ENCODE results near the gene RUNX3. TPM values are rescaled to one million over a fixed set of nuclear protein-coding genes. Genes with fewer than 3 reads are reported as not detected.
A peak's percentile ranks its signal among the peaks of the same experiment; 100 is the strongest.

Gene RUNX3
- total RNA-seq, 2 donors from 2014 or later, result 0.24 to 0.31 TPM

DNA sequence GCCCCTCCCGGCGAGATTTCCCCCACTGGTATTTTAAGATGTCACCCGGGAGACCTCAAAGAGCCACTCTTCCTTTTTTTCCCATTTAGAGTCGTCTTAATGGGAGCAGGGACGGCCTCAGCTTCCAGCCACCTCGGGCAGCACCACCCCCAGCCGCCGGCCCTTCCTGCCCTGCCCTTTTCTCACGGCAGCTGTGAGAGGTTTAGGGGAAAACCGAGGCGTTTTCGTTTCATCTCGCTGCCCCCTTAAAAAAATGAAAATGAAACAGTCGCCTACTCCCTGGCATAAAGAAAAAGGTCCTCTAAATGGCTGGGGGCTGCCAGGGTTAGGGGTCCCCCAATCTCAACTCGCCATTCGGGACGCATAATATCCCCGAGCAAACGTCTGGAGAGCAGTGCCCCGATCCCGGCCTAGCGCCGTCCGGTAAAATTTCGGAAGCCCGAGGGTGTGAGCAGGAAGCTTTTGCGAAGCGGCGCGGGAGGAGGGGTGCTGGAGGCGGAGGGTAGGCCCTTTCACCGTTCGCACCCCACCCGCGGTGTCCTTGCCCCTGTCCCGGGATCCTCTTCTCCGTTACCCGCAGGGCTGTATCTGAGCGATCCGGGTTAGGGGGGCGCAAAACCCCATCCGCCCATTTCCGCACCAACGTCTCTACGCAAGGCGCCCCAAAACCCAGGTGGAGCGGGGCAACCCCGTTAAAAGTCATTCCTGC, 1.2 kb downstream of the RUNX3 start:
- Histone ChIP-seq H3K4me3 (ENCODE audit: low read length) (peak overlapping the region; percentile 41), H3K36me3 (ENCODE audit: control insufficient read depth, insufficient read depth, low read length) (no peaks in the 10 kb centered on the region), H3K9ac (ENCODE audit: extremely low read depth, low read length, poor library complexity, severe bottlenecking) (no peak overlapping the region), H3K27me3 (ENCODE audit: control insufficient read depth, insufficient read depth, low read length, poor library complexity, severe bottlenecking) (peaks cover 87% of the 10 kb centered on the region), H3K27ac (ENCODE audit: low read depth, low read length) (no peak overlapping the region), H3K9me3 (ENCODE audit: control insufficient read depth, low read length) (no peaks in the 10 kb centered on the region), H3K4me1 (ENCODE audit: control insufficient read depth, insufficient read depth, low read length) (peaks cover 4% of the 10 kb centered on the region)
- peak; percentile 79 for DNase-seq
- TF ChIP-seq CTCF (conservative IDR thresholded peaks at IDR 0.05), result no peak
- H3K9me3 Mint-ChIP-seq, result no peaks in the 10 kb centered on the region
- H3K4me1 Mint-ChIP-seq, result peaks cover 21% of the 10 kb centered on the region
- no peak overlapping the region for H3K27ac Mint-ChIP-seq
- 0 to 2% methylated on average over 38 to 48 of the region's 48 CpGs for WGBS, 2 experiments (ENCODE audit: insufficient coverage in 1 of 2, insufficient read length in 1 of 2)
- H3K27me3 Mint-ChIP-seq (ENCODE audit: insufficient read depth), result peaks cover 76% of the 10 kb centered on the region
- no peaks in the 10 kb centered on the region for H3K36me3 Mint-ChIP-seq (ENCODE audit: low read depth)
- peak overlapping the region; percentile 47 for H3K4me3 Mint-ChIP-seq

GRCh38 chr1:24927988-24928688, 1.9 kb downstream of the RUNX3 start:
- Histone ChIP-seq H3K9ac (ENCODE audit: extremely low read depth, low read length, poor library complexity, severe bottlenecking) (no peak overlapping the region), H3K27me3 (ENCODE audit: control insufficient read depth, insufficient read depth, low read length, poor library complexity, severe bottlenecking) (peaks cover 80% of the 10 kb centered on the region), H3K27ac (ENCODE audit: low read depth, low read length) (no peak overlapping the region), H3K9me3 (ENCODE audit: control insufficient read depth, low read length) (no peaks in the 10 kb centered on the region), H3K36me3 (ENCODE audit: control insufficient read depth, insufficient read depth, low read length) (no peaks in the 10 kb centered on the region), H3K4me3 (ENCODE audit: low read length) (no peak overlapping the region), H3K4me1 (ENCODE audit: control insufficient read depth, insufficient read depth, low read length) (peaks cover 4% of the 10 kb centered on the region)
- H3K36me3 Mint-ChIP-seq (ENCODE audit: low read depth), result no peaks in the 10 kb centered on the region
- 15 to 33% methylated on average over 9 to 15 of the region's 15 CpGs for WGBS, 2 experiments (ENCODE audit: insufficient coverage in 1 of 2, insufficient read length in 1 of 2)
- H3K27ac Mint-ChIP-seq, result no peak overlapping the region
- no peaks in the 10 kb centered on the region for H3K9me3 Mint-ChIP-seq
- no peak for DNase-seq
- peaks cover 21% of the 10 kb centered on the region for H3K4me1 Mint-ChIP-seq
- TF ChIP-seq CTCF (conservative IDR thresholded peaks at IDR 0.05), result no peak
- peak overlapping the region; percentile 47 for H3K4me3 Mint-ChIP-seq
- H3K27me3 Mint-ChIP-seq (ENCODE audit: insufficient read depth), result peaks cover 69% of the 10 kb centered on the region

GRCh38 chr1:24927473-24927872, 2.6 kb downstream of the RUNX3 start:
- 74 to 89% methylated on average over 9 to 17 of the region's 17 CpGs for WGBS, 2 experiments (ENCODE audit: insufficient coverage in 1 of 2, insufficient read length in 1 of 2)
- no peak for DNase-seq
- Histone ChIP-seq H3K9ac (ENCODE audit: extremely low read depth, low read length, poor library complexity, severe bottlenecking) (no peak overlapping the region), H3K9me3 (ENCODE audit: control insufficient read depth, low read length) (no peaks in the 10 kb centered on the region), H3K27me3 (ENCODE audit: control insufficient read depth, insufficient read depth, low read length, poor library complexity, severe bottlenecking) (peaks cover 73% of the 10 kb centered on the region), H3K4me3 (ENCODE audit: low read length) (no peak overlapping the region), H3K27ac (ENCODE audit: low read depth, low read length) (no peak overlapping the region), H3K36me3 (ENCODE audit: control insufficient read depth, insufficient read depth, low read length) (no peaks in the 10 kb centered on the region), H3K4me1 (ENCODE audit: control insufficient read depth, insufficient read depth, low read length) (peaks cover 4% of the 10 kb centered on the region)
- Mint-ChIP-seq H3K4me1 (peaks cover 21% of the 10 kb centered on the region), H3K9me3 (no peaks in the 10 kb centered on the region), H3K4me3 (no peak overlapping the region), H3K27me3 (ENCODE audit: insufficient read depth) (peaks cover 62% of the 10 kb centered on the region), H3K27ac (no peak overlapping the region), H3K36me3 (ENCODE audit: low read depth) (no peaks in the 10 kb centered on the region)
- no peak for TF ChIP-seq CTCF (conservative IDR thresholded peaks at IDR 0.05)

Measured in endodermal cell (in vitro differentiated cells).